Measurements from ENCODE around the gene UBXN10.

DNA sequence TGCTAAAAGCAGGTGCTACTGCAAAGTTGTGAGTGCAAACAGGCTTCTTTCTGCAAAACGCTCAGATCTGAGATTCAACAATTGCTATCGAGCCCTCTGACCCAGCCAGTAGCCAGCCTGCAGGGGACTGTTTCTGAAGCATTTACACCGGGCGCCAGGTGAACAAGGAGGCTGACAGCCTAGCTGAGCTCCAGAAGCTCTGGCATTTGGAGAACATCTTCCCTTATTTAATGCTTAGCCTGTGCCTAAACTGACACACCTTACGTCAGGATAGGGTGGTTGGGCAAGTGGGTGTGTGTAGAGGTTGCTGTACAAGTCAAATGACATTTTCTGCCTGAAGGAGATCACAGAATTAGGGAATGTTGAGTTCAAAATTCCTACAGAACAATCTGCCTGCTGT, 16.3 kb downstream of the UBXN10 start:
- TF ChIP-seq, protein P1, sequence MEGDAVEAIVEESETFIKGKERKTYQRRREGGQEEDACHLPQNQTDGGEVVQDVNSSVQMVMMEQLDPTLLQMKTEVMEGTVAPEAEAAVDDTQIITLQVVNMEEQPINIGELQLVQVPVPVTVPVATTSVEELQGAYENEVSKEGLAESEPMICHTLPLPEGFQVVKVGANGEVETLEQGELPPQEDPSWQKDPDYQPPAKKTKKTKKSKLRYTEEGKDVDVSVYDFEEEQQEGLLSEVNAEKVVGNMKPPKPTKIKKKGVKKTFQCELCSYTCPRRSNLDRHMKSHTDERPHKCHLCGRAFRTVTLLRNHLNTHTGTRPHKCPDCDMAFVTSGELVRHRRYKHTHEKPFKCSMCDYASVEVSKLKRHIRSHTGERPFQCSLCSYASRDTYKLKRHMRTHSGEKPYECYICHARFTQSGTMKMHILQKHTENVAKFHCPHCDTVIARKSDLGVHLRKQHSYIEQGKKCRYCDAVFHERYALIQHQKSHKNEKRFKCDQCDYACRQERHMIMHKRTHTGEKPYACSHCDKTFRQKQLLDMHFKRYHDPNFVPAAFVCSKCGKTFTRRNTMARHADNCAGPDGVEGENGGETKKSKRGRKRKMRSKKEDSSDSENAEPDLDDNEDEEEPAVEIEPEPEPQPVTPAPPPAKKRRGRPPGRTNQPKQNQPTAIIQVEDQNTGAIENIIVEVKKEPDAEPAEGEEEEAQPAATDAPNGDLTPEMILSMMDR (optimal IDR thresholded peaks at IDR 0.05 in 1 of 3, IDR thresholded peaks at IDR 0.05 in 1 of 3, conservative IDR thresholded peaks at IDR 0.05 in 1 of 3; ENCODE audit: extremely low read depth in 1 of 3, insufficient read depth in 2 of 3, low read length in 3 of 3), result no peak
- TF ChIP-seq EZH2 (IDR thresholded peaks at IDR 0.05; ENCODE audit: low read length), result no peak
